HG02678 (cell line): Measurements from ENCODE around the gene MYORG.

Experiments used
- ATAC-seq: cut with Tn5 transposase; IDR thresholded peaks from one replicate; pipeline ENCODE4 v1.9.1; 2021; ENCODE audit warnings: mild to moderate bottlenecking, moderate library complexity; ENCODE audit not compliant: unreplicated experiment

Gene MYORG

GRCh38 chr9:34376596-34377403, at the start of gene MYORG:
TSS of gene MYORG (minus strand) at chr9:34376898. CDS start at chr9:34372943, 3,955 bp downstream.
- peak; percentile 83 for ATAC-seq

DNA sequence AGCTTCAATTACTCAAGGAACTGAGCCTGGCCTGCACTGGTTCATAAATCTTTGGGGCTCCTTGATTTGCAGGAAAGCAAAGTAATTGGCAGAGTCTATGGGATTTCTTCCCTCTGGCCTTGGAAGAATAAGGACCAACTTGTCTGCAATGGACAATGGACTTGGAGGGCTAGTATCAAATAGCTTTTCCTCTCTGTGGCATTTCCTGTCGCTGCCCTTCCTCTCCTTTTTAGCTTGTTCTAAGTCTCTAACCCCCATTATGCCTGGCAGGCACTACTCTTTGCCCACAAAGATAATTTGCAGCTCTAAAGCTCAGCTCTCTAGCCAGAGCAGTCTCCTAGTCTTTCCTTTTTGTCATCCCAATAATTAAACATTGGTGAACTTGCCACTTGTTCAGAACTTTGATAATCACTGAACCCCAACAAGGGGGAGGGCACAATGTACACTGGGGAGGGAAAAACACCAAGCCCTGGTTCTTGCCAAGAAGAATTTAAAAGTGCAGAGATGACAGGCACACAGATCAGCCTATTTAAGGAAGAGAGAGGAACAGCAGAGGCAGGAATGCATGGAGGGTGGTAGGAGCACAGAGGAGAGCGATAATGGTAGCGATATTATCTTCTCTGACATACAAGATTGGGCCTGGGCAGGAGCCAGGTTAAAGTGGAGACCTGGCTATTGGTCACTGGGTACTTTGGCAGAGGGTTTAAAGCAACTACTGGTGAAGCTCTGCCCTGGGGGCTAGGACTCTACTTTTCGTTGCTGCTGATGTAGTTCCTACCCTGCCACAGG, 43.2 kb upstream of the MYORG start:
- ATAC-seq: no peak

- no peak for ATAC-seq
Observed at GRCh38 chr9:34417734-34418133, 41.0 kb upstream of the MYORG start.

DNA sequence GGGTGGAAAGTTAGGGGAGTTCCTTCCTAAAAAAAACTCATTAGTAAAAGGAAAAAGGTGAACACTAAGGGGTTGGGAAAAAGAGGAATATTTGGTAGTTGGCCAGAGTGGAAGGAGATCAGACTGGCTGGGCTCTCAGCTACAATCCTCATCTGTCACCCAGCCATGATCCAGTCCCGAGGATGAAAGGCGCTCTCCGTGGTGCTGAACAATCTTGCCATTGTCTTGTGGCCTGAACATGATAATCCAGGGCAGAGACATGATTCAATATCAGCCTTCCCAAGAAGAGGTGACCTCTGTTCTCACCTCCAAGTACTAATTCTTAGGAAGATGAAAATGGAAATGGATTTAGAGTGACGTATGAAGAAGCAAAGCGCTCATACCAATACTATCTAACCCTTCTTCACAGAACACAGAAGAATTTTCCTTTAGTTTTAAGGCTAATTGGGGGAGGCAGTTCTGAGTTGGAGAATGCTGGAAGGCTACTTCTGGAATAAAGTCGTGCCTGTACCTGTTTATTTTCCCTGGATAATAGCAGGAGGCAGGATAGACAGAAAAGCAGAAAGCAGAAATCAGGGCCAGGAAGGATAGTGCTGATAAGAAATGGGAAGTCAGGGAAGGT, 36.6 kb upstream of the MYORG start:
- no peak for ATAC-seq

DNA sequence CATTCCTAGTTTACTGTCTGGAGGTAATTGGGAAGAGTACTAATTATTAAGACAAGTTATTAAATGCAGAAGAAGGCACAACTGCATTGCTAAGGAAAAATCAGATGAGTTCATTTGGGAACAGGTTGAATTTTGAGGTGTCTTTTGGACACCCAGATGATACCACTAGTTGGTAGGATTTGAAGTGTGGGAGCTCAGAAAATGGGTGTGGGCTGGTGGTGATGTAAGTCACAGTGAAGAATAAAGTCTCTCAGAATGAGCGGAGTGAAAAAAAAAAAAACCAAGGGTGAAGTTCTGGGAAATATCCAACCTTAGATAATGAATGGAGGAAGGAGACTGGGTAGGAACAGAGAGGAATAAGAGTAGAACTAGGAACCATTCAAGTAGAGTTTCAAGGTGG, 35.6 kb upstream of the MYORG start:
- ATAC-seq: no peak

DNA sequence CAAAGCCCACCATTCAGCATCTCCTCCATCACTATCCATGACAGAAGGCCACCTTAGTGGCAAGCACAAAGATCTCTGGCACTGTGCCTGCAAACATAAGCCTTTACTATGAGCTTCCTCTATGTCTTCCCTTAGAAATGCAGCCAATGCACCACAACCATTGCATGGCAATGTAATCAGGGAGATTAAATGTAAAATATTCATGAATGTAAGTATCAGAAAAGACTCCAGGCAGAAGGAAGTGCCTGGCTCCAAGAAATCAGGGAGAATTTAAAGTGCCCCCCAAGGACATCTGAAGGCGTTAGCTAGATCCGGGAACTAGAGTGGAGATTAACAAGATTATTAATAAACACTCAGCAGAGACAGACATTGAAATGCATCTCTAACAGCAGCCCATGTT, 32.5 kb upstream of the MYORG start:
- ATAC-seq: no peak

DNA sequence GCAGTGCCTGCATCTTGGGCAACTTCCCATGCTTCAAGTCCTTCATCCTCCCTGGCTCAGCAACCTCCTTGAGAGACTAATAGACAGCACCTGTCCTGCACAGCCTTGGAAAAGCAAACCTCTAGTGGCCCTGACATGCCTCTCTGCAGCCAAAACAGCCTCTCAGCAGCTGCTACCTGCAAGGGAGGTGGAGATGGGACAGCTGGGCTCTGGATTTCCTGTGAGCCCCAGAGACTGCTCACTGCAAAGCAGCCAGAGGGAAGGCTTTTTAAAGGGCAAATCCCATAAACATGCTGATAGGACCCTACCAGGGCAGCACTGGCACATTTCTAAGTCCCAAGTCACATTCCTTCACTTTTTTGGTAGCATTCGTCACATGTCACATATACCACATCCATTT, 31.5 kb upstream of the MYORG start:
- no peak for ATAC-seq

GRCh38 chr9:34406219-34406618, 29.5 kb upstream of the MYORG start:
- no peak for ATAC-seq

DNA sequence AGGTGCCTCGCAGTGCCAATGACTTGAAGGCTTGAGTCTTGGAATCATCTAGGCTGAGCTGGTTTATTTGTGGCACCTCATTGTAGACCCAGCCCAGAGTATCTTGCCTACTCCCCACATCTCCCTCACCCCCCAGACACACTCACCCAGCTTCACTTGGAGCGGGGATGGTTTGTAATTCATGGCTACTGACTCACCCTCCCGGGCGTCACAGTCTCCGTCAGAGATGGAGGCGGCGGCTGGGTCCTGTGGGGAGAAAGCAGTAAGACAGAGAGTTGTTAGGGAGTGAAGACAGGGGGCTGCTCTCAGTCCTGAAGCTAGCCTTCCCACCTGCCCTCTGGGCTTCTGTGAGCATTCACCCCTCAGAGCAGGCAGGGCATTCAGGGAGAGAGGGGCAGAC, 29.0 kb upstream of the MYORG start:
- ATAC-seq: no peak

GRCh38 chr9:34403554-34404380, 27.1 kb upstream of the MYORG start:
- ATAC-seq: no peak

DNA sequence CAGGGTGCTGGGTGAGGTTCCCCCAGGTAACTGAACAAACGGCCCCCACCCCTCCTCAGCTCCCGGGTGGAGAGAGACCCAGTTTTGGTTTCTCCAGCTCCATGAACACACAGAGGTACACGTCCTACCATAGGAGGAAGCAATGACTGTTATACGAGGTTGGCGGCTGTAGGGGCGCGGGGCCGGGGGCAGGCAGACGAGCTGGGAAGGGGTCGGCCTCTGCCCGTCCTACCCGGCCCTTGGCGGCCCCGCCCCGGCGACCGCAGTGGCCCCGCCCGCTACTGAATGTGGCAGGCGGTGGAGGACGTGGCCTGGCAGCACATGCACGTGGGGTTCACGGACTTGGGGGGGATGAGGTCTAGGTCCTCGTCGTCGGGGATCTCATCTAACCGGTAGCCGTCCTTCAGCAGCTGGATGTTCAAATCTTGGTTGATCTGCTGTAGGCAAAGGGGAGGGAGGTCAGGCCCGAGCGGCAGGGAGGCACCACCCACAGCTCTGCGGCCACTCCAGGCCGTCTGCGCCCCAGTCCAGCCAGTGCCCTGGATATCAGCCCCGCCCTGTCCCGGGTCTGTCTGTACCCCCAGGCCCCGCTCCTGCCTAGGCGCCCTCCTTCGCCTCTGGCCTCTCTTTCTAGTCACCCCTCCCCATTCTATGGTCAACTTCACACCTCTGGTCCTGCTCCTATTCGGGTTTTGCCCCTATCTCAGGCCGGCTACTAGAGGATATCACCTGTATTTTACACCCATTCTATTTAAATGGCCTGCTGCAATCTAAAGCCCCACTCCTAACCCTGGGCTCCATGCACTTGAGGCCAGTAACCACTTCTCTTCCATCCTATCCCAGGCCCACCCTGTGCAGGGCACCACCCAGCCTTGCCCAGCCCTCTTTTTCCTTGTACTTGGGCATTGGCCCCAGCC, 24.2 kb upstream of the MYORG start:
- no peak for ATAC-seq

DNA sequence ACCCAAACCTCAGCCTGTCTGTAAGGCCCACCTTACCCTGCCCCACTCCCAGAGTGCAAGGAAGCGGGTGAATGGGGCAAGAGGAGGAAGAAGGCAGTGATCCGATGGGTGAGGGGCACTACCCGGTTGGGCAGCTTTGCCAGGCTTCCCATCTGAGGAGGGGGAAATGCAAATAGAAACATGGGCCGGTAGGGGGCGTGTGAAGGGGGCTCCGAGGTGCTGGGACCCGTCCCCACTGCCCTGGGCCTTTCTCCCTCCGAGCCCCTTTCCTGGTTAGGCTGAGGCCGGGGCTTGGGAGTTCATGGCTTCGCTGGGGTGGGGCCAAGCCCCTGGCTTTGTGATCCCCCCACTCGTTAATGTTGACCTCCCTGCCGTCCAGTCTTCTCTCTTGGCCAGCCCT, 23.6 kb upstream of the MYORG start:
- ATAC-seq: no peak

- no peak for ATAC-seq
Observed at GRCh38 chr9:34399729-34400128, 23.0 kb upstream of the MYORG start.

GRCh38 chr9:34398875-34399274, 22.2 kb upstream of the MYORG start:
- no peak for ATAC-seq

GRCh38 chr9:34396276-34397214, 19.8 kb upstream of the MYORG start:
- no peak for ATAC-seq

- no peak for ATAC-seq
Observed at GRCh38 chr9:34392511-34392910, 15.8 kb upstream of the MYORG start.

GRCh38 chr9:34387239-34387638, 10.5 kb upstream of the MYORG start:
- ATAC-seq: no peak

DNA sequence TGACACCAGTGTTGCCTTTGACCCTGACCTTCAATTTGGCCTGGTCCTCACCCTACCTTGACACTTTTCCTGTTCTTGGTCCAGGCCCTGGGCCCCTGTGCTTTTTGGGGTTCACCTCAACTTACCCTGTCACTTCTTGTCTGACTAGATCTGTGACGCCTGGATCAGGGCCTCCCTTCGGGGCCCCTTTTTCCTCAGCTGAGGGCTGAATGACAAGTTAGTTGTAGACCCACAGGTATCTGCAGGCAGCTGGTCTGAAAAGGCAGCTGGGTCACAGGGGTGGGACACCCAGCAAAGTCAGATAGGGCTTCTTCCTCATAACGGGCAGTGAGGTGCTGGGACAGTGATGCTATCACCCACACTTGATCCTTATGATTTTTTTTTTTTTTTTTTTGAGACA, 10.0 kb upstream of the MYORG start:
- no peak for ATAC-seq
